OCI-LY7 (cell line): ENCODE results near the gene RREB1.
"Not testable (repeated sequence)": the region's sequence is repeated elsewhere in the genome, so short reads cannot be mapped to it uniquely, and the experiment has no call there.

Experiments used
- EZH2phosphoT487 ChIP-seq: fragments of 200-600 bp; sonication (generic); IDR thresholded peaks from 2 replicates; pipeline ENCODE4 v1.6.1; 2018; ENCODE audit warnings: low read depth, borderline replicate concordance, mild to moderate bottlenecking, mixed run types, antibody characterized with exemption, low read length, moderate library complexity, mixed read lengths
- TF ChIP-seq, protein P1 (sequence below): fragments of 200-600 bp; sonication (generic); conservative IDR thresholded peaks from 2 replicates; pipeline ENCODE4 v1.5.1; 2014; ENCODE audit warnings: mild to moderate bottlenecking, antibody characterized with exemption, low read length, moderate library complexity, mixed read lengths

DNA sequence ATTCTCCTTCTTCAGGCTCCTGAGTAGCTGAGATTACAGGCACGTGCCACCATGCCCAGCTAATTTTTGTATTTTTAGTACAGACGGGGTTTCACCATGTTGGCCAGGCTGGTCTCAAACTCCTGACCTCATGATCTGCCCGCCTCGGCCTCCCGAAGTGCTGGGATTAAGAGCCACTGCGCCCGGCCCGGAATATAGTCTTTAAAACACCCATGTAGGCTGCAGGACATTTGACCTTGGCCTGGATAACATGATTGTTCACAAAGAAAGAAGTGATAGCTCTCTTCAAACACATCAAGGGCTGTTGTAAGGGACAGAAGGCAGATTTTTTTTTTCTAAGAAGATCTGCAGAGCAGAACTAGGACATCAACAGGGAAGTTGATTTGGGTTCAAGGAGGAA lies 166.8 kb downstream of the RREB1 start:
- TF ChIP-seq, protein P1, sequence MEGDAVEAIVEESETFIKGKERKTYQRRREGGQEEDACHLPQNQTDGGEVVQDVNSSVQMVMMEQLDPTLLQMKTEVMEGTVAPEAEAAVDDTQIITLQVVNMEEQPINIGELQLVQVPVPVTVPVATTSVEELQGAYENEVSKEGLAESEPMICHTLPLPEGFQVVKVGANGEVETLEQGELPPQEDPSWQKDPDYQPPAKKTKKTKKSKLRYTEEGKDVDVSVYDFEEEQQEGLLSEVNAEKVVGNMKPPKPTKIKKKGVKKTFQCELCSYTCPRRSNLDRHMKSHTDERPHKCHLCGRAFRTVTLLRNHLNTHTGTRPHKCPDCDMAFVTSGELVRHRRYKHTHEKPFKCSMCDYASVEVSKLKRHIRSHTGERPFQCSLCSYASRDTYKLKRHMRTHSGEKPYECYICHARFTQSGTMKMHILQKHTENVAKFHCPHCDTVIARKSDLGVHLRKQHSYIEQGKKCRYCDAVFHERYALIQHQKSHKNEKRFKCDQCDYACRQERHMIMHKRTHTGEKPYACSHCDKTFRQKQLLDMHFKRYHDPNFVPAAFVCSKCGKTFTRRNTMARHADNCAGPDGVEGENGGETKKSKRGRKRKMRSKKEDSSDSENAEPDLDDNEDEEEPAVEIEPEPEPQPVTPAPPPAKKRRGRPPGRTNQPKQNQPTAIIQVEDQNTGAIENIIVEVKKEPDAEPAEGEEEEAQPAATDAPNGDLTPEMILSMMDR: not testable (repeated sequence)
- TF ChIP-seq EZH2phosphoT487: not testable (repeated sequence)
